Brain pericyte (primary cell): ENCODE results near the gene TCIRG1.
A peak's percentile ranks its signal among the peaks of the same experiment; 100 is the strongest.
"Not testable (repeated sequence)": the region's sequence is repeated elsewhere in the genome, so short reads cannot be mapped to it uniquely, and the experiment has no call there.

Experiments
- DNase-seq: peaks from one replicate; pipeline ENCODE4 v3.0.0-alpha.2; 2012; ENCODE audit warnings: low read depth, low spot score

The TCIRG1 gene

DNA sequence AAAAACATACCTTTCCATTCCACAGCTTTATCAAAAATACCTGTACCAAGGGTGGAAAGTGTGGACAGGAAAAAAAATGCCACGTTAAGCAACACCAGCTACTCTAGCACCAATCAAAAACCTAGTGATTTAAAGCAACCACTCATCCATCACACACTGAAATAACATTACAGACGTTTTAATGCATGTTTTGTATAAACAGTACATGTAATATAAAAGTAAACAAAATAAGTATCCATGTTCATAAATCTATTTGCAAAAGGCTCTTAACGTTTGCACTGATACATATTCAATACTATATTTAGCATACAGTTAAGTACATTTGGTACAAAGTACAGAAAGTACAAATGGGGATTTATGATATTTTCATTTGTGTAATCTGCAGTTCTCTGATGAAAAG lies 43.7 kb downstream of the TCIRG1 start:
- DNase-seq: no peak

DNA sequence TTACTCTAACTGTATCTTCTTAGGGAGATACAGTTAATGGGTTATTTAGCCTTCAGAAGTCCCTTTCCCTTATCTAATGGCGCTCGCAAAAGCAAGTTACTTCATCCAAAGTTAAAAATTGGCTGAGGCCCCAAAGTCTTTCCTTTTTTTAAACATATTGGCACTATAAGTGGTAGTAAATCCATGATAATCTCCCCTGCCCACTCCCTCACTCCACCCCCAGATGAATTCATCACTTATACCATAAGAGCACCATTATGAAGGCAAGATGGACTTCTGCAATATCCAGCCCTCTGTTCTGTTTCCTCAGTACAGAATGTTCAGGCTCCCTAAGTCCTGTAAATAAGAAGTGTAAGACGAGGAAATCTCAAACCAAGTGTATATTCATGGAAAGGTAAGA lies 44.7 kb downstream of the TCIRG1 start:
- no peak for DNase-seq

DNA sequence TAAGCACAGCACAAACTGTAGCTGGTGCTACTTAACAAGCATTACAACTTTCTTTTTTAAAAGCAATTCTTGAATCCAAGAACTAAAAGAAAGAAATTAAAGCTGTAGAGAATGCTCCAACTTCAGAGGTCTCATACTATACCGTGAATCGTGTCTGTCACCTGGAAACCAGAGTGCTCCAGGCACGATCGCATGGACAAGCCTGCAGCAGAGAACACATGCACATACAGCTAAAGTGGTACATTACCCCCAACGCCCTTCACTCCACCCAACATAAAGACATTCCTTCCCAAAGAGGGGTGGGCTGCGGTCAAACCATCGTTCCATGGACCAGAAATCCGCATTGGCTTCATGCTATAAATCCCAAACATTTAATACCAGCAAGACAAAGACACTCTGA lies 50.9 kb downstream of the TCIRG1 start:
- no peak for DNase-seq

DNA sequence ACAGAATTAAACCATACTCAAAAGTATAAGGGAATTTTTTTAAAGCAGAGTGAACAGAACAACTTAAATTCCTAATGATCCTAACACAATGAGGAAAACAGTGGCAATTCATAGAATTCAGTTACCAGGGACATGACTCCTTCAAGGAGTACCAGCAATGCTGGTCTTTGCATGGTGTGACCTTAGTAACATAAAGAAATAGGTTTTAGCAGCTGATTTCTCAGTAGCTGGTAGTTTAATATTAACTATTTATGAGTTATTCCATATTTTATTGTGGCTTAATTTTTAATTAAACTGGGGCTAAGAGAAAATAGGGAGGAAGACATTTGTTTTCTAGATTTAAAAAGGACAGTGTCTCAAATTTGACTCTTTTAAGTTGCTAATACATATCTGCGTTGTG lies 51.5 kb downstream of the TCIRG1 start:
- DNase-seq: no peak

DNA sequence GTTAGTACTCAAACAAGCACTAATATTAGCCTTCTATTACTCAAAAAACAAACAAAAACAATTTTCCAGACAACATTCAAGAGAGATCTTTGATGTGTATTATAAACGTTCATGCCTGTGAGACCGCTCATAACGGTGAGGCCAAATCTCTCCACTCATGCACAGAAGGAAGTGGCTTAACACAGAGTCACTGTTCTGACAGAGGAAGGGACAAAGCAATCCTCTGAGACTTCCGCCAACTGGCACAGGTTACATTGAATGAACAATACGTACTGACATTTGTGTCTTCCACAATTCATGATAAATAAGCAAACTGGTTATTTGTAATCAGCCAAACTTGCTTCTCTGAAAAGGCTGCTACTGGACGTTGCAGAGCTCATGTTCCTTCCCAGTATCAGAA lies 51.9 kb downstream of the TCIRG1 start:
- DNase-seq: no peak

DNA sequence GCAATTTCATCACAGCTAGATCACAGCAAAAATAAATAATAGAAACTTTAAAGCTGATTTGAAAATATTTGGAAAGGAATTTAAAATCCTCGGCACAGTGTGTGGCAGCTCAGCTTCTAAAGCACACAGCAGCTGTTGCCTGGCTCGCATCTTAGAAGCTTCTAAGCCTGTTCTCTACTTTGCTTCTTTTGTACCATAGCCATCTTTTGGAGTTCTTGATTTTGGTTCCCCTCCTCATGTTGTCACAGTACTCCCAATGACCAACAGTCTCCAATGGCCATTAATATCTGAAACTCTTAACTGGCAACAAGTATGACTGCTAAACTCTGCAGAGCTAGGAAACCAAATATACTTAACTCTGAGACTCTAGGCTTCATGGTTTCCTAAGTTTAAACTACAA lies 53.6 kb downstream of the TCIRG1 start:
- no peak for DNase-seq

DNA sequence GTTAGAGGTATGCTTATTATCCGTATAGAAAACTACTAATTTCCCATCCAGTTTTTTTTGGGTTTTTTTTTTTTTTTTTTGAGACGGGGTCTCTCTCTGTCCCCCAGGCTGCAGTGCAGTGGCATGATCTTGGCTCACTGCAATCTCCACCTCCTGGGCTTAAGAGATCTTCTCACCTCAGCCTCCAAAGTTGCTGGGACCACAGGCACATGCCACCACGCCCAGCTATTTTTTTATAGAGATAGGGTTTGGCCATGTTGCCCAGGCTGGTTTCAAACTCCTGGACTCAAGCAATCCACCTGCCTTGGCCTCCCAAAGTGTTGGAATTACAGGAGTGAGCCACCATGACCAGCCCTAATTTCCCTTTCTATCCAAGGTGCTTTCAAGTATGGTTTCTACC lies 54.1 kb downstream of the TCIRG1 start:
- not testable (repeated sequence) for DNase-seq

DNA sequence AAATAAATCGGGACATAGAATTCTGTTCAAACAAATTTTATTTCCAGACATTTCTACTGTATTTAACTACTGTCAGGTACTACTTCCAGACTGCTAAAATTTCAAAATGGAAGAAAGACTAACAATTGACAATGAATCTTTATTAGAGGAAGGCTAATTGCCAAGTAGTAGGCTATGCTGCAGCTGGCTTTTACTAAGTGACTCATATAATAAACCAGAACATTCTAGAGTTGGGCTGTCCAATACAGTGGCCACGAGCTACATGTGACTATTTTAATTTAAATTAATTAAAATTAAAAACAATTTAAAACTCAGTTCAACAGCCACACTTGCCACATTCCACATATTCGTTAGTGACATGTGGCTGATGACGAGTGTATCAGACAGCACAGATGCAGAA lies 54.7 kb downstream of the TCIRG1 start:
- no peak for DNase-seq

DNA sequence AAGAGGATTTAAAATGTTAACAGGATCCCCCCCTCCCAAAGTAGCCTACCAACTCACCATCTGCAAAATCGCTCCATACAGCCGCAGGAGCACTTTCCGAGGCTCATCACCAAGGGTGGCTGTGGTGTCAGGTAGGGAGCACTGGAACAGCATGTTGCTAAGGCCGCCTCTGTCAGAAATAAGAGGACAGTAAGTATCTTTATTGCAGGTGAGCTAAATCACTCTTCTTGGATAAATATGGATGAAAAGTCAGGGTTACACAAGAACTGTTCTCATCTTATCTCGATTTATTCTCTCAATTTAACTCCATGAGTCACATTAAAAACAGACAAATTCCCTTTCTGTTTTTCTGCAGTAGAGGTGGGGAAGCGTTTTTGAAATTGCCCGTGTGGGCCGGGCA lies 58.1 kb downstream of the TCIRG1 start:
- no peak for DNase-seq

DNA sequence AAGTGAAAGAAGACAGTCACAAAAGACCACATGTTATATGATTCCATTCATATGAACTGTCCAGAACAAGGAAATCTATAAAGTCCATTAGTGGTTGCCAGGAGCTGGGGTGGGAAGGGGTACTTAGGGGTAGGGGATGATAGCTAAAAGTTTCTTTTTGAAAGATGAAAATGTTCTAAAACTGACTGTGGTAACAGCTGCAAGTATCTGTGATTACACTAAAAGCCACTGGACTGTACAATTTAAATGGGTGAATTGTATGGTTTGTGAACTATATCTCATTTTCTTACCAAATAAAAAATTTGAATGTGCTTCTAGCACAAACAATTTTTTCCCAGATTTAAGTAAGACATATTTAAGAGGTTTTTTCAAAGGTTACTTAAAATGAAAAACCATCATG lies 60.2 kb downstream of the TCIRG1 start:
- DNase-seq: no peak

DNA sequence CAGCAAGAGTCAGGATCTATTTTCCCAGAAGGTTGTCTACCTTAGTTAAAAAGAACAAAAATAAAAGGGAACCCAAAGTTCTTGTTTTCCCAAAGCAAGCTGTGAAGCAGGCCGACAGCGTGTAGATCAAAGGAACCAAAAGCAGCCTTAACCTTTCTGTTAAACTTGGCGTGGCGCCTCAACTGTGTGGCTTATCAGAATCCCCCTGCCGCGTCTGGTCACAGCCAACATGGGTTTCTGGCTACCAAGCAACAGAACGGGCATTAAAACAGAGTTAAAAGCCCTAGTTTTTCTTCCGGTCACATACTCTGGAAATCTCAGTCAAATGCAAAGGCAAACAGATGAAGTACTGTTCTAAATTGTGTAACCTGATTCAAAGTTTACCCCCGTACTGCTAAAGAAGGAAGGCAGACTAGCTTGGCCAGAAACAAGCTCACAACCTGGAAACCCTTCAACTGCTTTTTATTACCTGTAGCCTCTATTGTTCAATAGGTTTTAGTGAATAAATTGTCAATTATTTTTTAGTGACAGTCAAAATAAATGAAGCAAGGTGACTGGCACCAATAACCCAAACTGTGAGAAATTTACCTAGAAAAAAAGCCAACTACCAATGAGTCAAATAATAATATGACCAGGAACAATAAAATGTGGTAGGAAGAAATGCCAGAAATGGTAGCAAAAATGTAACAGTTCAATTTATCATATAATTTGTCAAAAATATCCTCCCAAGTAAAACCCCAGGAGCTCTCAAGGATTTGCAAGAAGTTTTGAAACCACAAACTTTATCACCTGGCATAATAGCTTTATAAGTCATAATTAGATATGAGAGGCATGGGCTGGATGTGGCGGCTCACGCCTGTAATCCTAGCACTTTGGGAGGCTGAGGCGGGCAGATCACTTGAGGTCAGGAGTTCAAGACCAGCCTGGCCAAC lies 60.9 kb downstream of the TCIRG1 start:
- DNase-seq: peak; percentile 24
